ENCODE data around the gene RIN2.

Gene RIN2

DNA sequence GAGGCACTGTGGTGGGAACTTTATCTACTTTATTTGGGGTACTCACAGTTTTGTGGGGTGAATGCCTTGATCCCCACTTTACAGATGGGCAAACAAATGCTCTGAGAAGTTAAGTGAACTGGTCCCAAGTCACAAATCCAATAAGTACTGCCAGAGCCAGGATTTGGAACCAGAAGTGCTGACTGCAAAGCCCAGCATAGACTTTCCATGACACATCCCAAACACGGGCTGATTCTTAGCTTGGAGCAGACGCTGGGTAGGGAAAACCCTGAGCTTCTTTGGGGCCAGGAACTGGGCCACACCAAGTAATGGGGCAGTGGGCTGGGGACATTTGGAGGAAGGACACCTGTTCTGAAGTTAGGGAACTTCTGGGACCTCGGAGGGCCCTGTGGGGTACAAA, 20.3 kb downstream of the RIN2 start:
- DNase-seq (ENCODE audit: low read depth): no peak
- no peak overlapping the region for H3K4me3 ChIP-seq (ENCODE audit: low read depth, low read length)
- TF ChIP-seq, protein P1, sequence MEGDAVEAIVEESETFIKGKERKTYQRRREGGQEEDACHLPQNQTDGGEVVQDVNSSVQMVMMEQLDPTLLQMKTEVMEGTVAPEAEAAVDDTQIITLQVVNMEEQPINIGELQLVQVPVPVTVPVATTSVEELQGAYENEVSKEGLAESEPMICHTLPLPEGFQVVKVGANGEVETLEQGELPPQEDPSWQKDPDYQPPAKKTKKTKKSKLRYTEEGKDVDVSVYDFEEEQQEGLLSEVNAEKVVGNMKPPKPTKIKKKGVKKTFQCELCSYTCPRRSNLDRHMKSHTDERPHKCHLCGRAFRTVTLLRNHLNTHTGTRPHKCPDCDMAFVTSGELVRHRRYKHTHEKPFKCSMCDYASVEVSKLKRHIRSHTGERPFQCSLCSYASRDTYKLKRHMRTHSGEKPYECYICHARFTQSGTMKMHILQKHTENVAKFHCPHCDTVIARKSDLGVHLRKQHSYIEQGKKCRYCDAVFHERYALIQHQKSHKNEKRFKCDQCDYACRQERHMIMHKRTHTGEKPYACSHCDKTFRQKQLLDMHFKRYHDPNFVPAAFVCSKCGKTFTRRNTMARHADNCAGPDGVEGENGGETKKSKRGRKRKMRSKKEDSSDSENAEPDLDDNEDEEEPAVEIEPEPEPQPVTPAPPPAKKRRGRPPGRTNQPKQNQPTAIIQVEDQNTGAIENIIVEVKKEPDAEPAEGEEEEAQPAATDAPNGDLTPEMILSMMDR (IDR thresholded peaks at IDR 0.05; ENCODE audit: low read depth, low read length): no peak
- TF ChIP-seq POLR2A (IDR thresholded peaks at IDR 0.05; ENCODE audit: extremely low read depth, insufficient read length) (no peak), MYC (IDR thresholded peaks at IDR 0.05; ENCODE audit: low read depth, low read length) (no peak)
- TF ChIP-seq, protein P2, sequence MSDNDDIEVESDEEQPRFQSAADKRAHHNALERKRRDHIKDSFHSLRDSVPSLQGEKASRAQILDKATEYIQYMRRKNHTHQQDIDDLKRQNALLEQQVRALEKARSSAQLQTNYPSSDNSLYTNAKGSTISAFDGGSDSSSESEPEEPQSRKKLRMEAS (IDR thresholded peaks at IDR 0.05; ENCODE audit: low read depth, low read length): no peak

DNA sequence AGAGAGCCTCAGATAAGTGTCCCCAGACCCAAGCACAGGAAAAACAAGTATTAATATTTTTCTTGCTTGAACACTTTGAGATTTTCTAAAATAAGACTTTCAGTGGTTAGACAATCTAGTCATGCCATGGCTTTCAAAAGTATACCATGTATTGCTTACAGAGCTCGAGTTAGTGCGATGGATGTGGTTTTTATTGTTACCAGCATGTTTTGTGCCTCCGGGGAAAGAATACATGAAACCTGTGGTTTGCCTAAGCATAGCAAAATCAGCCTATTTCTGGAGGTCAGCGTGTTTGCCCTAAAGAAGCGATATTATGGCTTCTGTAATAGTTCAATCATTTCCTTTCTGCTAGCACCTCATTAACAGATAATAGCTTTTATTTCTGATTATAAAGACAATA, 21.6 kb downstream of the RIN2 start:
- no peak overlapping the region for H3K4me3 ChIP-seq (ENCODE audit: low read depth, low read length)
- DNase-seq (ENCODE audit: low read depth): no peak
- TF ChIP-seq MYC (IDR thresholded peaks at IDR 0.05; ENCODE audit: low read depth, low read length) (no peak), POLR2A (IDR thresholded peaks at IDR 0.05; ENCODE audit: extremely low read depth, insufficient read length) (no peak)
- TF ChIP-seq, protein P1 (IDR thresholded peaks at IDR 0.05; ENCODE audit: low read depth, low read length): no peak
- TF ChIP-seq, protein P2 (IDR thresholded peaks at IDR 0.05; ENCODE audit: low read depth, low read length): no peak

DNA sequence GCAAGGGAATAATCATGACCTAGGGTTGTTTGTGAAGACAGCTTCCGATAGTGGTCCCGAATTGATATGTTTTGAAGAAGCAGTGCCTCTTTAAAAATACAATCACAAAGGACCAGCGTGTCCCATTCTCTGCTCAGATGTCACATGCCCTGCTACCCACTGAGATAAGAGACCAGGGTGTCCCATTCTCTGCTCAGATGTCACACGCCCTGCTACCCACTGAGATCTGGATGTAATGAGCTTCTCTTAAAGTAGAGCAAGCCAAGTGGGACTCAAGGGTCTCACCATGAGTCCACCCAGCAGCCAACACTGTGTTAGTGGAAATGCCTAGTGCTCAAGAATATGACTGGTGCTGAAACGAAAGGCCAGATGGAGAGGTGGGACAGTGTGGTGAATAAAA, 22.2 kb downstream of the RIN2 start:
- H3K4me3 ChIP-seq (ENCODE audit: low read depth, low read length): no peak overlapping the region
- TF ChIP-seq POLR2A (IDR thresholded peaks at IDR 0.05; ENCODE audit: extremely low read depth, insufficient read length): no peak
- TF ChIP-seq, protein P1 (IDR thresholded peaks at IDR 0.05; ENCODE audit: low read depth, low read length): no peak
- no peak for DNase-seq (ENCODE audit: low read depth)

DNA sequence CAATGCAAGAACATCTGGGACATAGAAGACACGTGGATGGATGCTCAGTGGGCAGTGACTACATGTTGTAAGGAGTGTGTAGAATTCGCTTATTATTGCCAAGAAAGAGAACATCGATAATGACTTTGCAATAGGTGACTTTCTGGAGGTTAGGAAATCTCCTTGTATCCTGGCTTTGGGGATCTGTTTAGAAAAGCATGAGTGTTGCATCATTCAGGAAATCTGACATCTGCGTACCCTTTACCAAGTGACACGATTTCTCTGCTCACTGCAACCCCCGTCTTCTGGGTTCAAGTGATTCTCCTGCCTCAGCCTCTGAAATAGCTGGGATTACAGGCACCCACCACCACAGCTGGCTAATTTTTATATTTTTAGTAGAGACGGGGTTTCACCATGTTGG, 23.2 kb downstream of the RIN2 start:
- DNase-seq (ENCODE audit: low read depth): no peak
- TF ChIP-seq, protein P1 (IDR thresholded peaks at IDR 0.05; ENCODE audit: low read depth, low read length): no peak
- TF ChIP-seq POLR2A (IDR thresholded peaks at IDR 0.05; ENCODE audit: extremely low read depth, insufficient read length) (no peak), MYC (IDR thresholded peaks at IDR 0.05; ENCODE audit: low read depth, low read length) (no peak)
- TF ChIP-seq, protein P2 (IDR thresholded peaks at IDR 0.05; ENCODE audit: low read depth, low read length): no peak
- no peak overlapping the region for H3K4me3 ChIP-seq (ENCODE audit: low read depth, low read length)

GRCh38 chr20:19782669-19783068, 24.6 kb downstream of the RIN2 start:
- no peak overlapping the region for H3K4me3 ChIP-seq (ENCODE audit: low read depth, low read length)
- no peak for DNase-seq (ENCODE audit: low read depth)
- TF ChIP-seq, protein P1 (IDR thresholded peaks at IDR 0.05; ENCODE audit: low read depth, low read length): no peak
- TF ChIP-seq POLR2A (IDR thresholded peaks at IDR 0.05; ENCODE audit: extremely low read depth, insufficient read length): no peak
- no peak for TF ChIP-seq MYC (IDR thresholded peaks at IDR 0.05; ENCODE audit: low read depth, low read length)
- TF ChIP-seq, protein P2 (IDR thresholded peaks at IDR 0.05; ENCODE audit: low read depth, low read length): no peak

DNA sequence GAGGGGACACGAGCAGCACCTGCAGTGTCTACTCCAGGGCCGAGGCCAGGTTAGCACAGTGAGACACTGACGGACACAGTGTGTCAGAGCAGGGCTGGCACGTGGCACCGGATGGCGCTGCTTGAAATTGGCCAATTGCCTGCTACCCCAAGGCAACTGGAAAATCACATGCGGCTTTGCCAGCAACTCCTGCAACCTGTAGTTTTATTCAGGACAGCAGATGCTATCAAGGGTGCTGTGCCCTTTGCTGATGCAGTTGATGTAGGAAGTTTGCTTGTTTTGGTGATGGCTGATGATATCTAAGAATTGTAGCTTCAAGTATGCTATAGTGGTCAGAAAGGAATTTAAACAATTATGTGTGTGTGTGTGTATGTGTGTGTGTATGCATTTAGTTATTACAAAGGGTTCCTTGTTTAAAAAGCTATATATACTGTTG, 25.9 kb downstream of the RIN2 start:
- TF ChIP-seq, protein P1 (IDR thresholded peaks at IDR 0.05; ENCODE audit: low read depth, low read length): no peak
- TF ChIP-seq, protein P2 (IDR thresholded peaks at IDR 0.05; ENCODE audit: low read depth, low read length): no peak
- H3K4me3 ChIP-seq (ENCODE audit: low read depth, low read length): no peak overlapping the region
- no peak for DNase-seq (ENCODE audit: low read depth)
